ENCODE results near the gene FPR2.
"Not testable (repeated sequence)": the region's sequence is repeated elsewhere in the genome, so short reads cannot be mapped to it uniquely, and the experiment has no call there.

Gene FPR2

GRCh38 chr19:51740356-51740755 is 20.6 kb upstream of the FPR2 start:
- DNase-seq, result no peak

- peak; percentile 23 for DNase-seq
Observed at GRCh38 chr19:51742789-51743188, 18.2 kb upstream of the FPR2 start.

- peak; percentile 43 for DNase-seq
Observed at GRCh38 chr19:51743405-51743804, 17.6 kb upstream of the FPR2 start.

- DNase-seq, result no peak
Observed at GRCh38 chr19:51746731-51747130, 14.2 kb upstream of the FPR2 start.

- DNase-seq, result peak; percentile 9
Observed at GRCh38 chr19:51749979-51750378, 11.0 kb upstream of the FPR2 start.

GRCh38 chr19:51750400-51751094 is 10.4 kb upstream of the FPR2 start:
- DNase-seq, result no peak

- DNase-seq, result no peak
Observed at GRCh38 chr19:51751655-51752054, 9.3 kb upstream of the FPR2 start, which contains the start of gene FPR1. FPR1 (minus strand) TSS chr19:51751878; CDS start chr19:51746994, 4,884 bp downstream.

- DNase-seq, result no peak
Observed at GRCh38 chr19:51754109-51754508, 6.9 kb upstream of the FPR2 start.

GRCh38 chr19:51754770-51755169 is 6.2 kb upstream of the FPR2 start:
- DNase-seq, result no peak

GRCh38 chr19:51755571-51755970 is 5.4 kb upstream of the FPR2 start:
- no peak for DNase-seq

GRCh38 chr19:51761696-51762095 is 716 bp downstream of the FPR2 start:
- DNase-seq, result no peak

- DNase-seq, result no peak
Observed at GRCh38 chr19:51765086-51765485, 4.1 kb downstream of the FPR2 start.

- DNase-seq, result no peak
Observed at GRCh38 chr19:51766461-51766860, 5.5 kb downstream of the FPR2 start.

- DNase-seq, result no peak
Observed at GRCh38 chr19:51771376-51772130, 10.6 kb downstream of the FPR2 start.

GRCh38 chr19:51772977-51773376 is 12.0 kb downstream of the FPR2 start:
- no peak for DNase-seq

GRCh38 chr19:51776561-51776960 is 15.6 kb downstream of the FPR2 start:
- not testable (repeated sequence) for DNase-seq

- DNase-seq, result peak; percentile 26
Observed at GRCh38 chr19:51777570-51778462, 16.8 kb downstream of the FPR2 start.

GRCh38 chr19:51779181-51779580 is 18.2 kb downstream of the FPR2 start:
- no peak for DNase-seq

GRCh38 chr19:51779703-51780102 is 18.7 kb downstream of the FPR2 start:
- DNase-seq, result no peak

- DNase-seq, result no peak
Observed at GRCh38 chr19:51780270-51780669, 19.3 kb downstream of the FPR2 start.

- DNase-seq, result no peak
Observed at GRCh38 chr19:51781999-51782398, 21.0 kb downstream of the FPR2 start.

- no peak for DNase-seq
Observed at GRCh38 chr19:51783372-51783771, 22.4 kb downstream of the FPR2 start.

- no peak for DNase-seq
Observed at GRCh38 chr19:51784109-51784785, 23.3 kb downstream of the FPR2 start.

All from T1000 (cell line).